Measurements from ENCODE around the gene DCDC2B.
"Not testable (repeated sequence)": the region's sequence is repeated elsewhere in the genome, so short reads cannot be mapped to it uniquely, and the experiment has no call there.

The DCDC2B gene

GRCh38 chr1:32208891-32209328 is at the start of gene DCDC2B:
Gene DCDC2B (plus strand): TSS chr1:32209089. CDS start chr1:32209094, 5 bp downstream.
- no peak for TF ChIP-seq CTCF (IDR thresholded peaks at IDR 0.05; ENCODE audit: insufficient read depth, low read depth, low read length, missing control alignments)
- H3K4me3 ChIP-seq (ENCODE audit: low read length), result no peak within 1 kb of the TSS
- DNase-seq (ENCODE audit: low read depth), result peak; percentile 73

DNA sequence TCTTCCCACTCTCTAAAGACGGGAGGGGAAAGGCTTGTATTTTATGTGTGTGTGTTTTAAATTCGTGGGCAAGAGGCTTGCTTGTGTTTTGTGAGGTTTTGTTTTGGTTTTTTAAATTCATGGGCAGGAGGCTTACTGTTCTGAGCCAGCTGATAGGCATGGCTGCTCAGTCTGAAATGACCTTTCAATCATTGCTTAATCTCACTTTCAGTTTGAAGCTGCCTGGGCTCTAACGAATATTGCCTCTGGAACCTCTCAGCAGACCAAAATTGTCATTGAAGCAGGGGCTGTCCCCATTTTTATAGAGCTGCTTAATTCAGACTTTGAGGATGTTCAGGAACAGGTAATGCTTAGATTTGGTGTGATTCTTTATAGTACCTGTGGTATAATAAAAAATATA is 49.7 kb upstream of the DCDC2B start:
- no peak overlapping the region for H3K4me3 ChIP-seq (ENCODE audit: low read length)
- no peak for TF ChIP-seq CTCF (IDR thresholded peaks at IDR 0.05; ENCODE audit: insufficient read depth, low read depth, low read length, missing control alignments)
- no peak for DNase-seq (ENCODE audit: low read depth)

DNA sequence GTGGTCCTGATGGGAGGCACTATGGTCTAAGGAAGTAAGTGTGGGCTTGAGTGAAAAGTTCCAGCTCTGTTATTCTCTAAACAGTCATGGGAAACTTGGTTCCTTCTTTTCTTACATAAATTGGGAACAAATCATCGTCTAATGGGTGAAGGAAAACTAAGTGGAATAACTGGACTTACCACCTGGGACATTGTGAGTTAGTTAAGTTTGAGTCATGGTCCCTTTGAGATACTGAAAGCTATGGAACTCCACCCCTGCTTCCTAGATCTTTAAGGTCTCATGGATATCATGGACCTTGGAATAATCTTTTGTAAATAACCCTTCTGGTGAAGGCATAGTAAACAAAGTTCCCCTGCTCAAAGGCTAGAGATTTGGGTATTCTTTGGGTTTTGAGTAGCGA is 45.5 kb upstream of the DCDC2B start:
- TF ChIP-seq CTCF (IDR thresholded peaks at IDR 0.05; ENCODE audit: insufficient read depth, low read depth, low read length, missing control alignments), result no peak
- no peak overlapping the region for H3K4me3 ChIP-seq (ENCODE audit: low read length)
- DNase-seq (ENCODE audit: low read depth), result peak; percentile 78

- DNase-seq (ENCODE audit: low read depth); H3K4me3 ChIP-seq (ENCODE audit: low read length): not testable (repeated sequence)
Observed at GRCh38 chr1:32165633-32166032, 43.3 kb upstream of the DCDC2B start.

DNA sequence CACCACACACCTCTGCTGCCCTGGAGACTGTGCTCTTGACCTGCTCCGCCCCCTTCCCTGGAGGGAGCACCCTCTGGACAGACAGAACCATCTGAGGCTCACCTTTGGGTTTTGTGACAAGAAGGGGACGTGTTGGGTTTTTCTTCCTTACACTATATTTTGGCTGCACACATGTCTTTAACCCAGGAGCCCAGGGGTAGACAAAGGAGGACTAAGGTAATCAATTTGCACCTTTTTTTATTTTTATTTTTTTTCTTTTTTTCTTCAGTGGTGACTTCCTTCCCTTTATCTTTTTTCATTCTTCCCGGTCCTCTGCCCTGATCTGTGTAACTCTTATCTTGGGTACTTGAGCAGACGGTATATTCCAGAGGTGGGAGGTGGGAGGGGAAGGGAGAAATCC is 37.9 kb upstream of the DCDC2B start:
- H3K4me3 ChIP-seq (ENCODE audit: low read length), result no peak overlapping the region
- DNase-seq (ENCODE audit: low read depth), result no peak
- no peak for TF ChIP-seq CTCF (IDR thresholded peaks at IDR 0.05; ENCODE audit: insufficient read depth, low read depth, low read length, missing control alignments)

GRCh38 chr1:32172621-32173245 is 36.2 kb upstream of the DCDC2B start:
- H3K4me3 ChIP-seq (ENCODE audit: low read length), result no peak overlapping the region
- TF ChIP-seq CTCF (IDR thresholded peaks at IDR 0.05; ENCODE audit: insufficient read depth, low read depth, low read length, missing control alignments), result no peak
- DNase-seq (ENCODE audit: low read depth), result peak; percentile 73

DNA sequence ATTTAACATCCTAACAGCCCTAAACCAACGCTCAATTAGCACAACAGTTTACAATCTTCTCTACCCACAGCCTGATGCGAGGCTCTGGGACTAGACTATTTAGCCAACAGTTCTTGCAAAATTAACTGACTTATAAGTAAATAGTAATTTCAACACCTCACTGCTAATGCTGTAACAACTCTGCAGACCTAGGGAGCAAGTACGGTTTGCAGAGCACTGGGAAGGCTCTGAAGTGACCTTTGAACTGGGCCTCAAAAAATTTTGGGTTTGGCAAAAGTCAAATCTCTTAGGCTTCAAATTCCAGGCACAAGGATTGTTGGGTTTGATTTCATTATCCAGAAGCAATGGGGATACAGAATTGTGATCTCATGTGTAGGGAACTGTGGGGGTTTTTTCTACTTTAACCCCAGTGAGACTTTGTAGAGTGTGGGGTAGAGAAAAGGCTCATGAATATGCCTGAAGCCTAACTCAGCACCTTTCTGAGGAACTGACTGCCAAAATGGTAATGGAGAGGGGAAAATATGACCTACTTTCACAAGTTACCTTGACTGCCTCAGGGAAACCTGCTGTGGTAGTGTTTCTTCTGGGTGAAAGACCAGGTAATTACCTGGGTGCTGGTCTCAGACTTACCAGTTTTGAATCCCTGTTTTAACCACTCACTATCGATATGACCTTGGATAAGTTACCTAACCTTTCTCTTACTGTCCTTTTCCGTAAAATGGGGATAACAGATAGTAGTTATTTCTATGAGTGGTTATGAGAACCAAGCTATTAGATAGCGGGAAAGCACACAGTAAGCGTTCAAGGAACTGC is 30.3 kb upstream of the DCDC2B start:
- TF ChIP-seq CTCF (IDR thresholded peaks at IDR 0.05; ENCODE audit: insufficient read depth, low read depth, low read length, missing control alignments), result no peak
- no peak for DNase-seq (ENCODE audit: low read depth)
- no peak overlapping the region for H3K4me3 ChIP-seq (ENCODE audit: low read length)

Data from epithelial cell of esophagus (primary cell).